GM23338 (cell line): ENCODE measurements around the gene AVPR2. TPM values are rescaled to one million over a fixed set of nuclear protein-coding genes. Genes with fewer than 3 reads are reported as not detected.

ENCODE experiments used
- ATAC-seq: fragments of 200-7000 bp; cut with Tn5 transposase; 3 replicates; pipeline ENCODE4 v1.9.1; 2020
- DNase-seq: peaks from one replicate; pipeline ENCODE4 v3.0.0-alpha.2; 2015; ENCODE audit warnings: low spot score
- H2AFZ ChIP-seq: fragments of 200-600 bp; sonication (generic); 2 replicates; pipeline ENCODE4 v1.8.0; 2016; ENCODE audit warnings: antibody characterized with exemption, mild to moderate bottlenecking, moderate library complexity
- H3F3A ChIP-seq: fragments of 200-600 bp; sonication (generic); replicated peaks from 2 replicates; pipeline ENCODE4 v1.8.0; 2017; ENCODE audit warnings: antibody characterized with exemption, mixed run types, low read depth
- H3K27ac ChIP-seq: fragments of 200-600 bp; sonication (generic); 2 replicates; pipeline ENCODE4 v1.6.1; 2016; ENCODE audit warnings: low read depth
- H3K27me3 ChIP-seq: fragments of 200-600 bp; sonication (generic); 2 replicates; pipeline ENCODE4 v1.8.0; 2016; ENCODE audit warnings: mild to moderate bottlenecking, mixed run types, moderate library complexity; ENCODE audit not compliant: insufficient read depth
- H3K36me3 ChIP-seq: fragments of 200-600 bp; sonication (generic); 2 replicates; pipeline ENCODE4 v1.8.0; 2016; ENCODE audit warnings: mild to moderate bottlenecking; ENCODE audit not compliant: insufficient read depth
- H3K4me1 ChIP-seq: fragments of 200-600 bp; sonication (generic); 2 replicates; pipeline ENCODE4 v1.8.0; 2016; ENCODE audit warnings: mild to moderate bottlenecking, moderate library complexity; ENCODE audit not compliant: insufficient read depth
- H3K4me2 ChIP-seq: fragments of 200-600 bp; sonication (generic); 2 replicates; pipeline ENCODE4 v1.7.1; 2017; ENCODE audit warnings: mixed run types
- H3K4me3 ChIP-seq: fragments of 200-600 bp; sonication (generic); 2 replicates; pipeline ENCODE4 v1.6.1; 2016; ENCODE audit warnings: mixed run types
- H3K79me2 ChIP-seq: fragments of 200-600 bp; sonication (generic); replicated peaks from 2 replicates; pipeline ENCODE4 v1.8.0; 2017; ENCODE audit warnings: mild to moderate bottlenecking; ENCODE audit not compliant: insufficient read depth
- H3K9me2 ChIP-seq: fragments of 200-600 bp; sonication (generic); 2 replicates; pipeline ENCODE4 v1.8.0; 2017; ENCODE audit not compliant: insufficient read depth
- H4K20me1 ChIP-seq: fragments of 200-600 bp; sonication (generic); replicated peaks from 2 replicates; pipeline ENCODE4 v1.8.0; 2017; ENCODE audit warnings: mild to moderate bottlenecking; ENCODE audit not compliant: insufficient read depth
- H3K27ac Mint-ChIP-seq: 2 replicates; pipeline ENCODE4 v1.8.0; 2020; ENCODE audit warnings: inconsistent platforms, mild to moderate bottlenecking, moderate library complexity, mixed read lengths
- H3K27me3 Mint-ChIP-seq: 3 replicates; pipeline ENCODE4 v1.8.0; 2022; ENCODE audit warnings: low read depth, mild to moderate bottlenecking, moderate library complexity, mixed read lengths, inconsistent platforms; ENCODE audit not compliant: insufficient read depth, poor library complexity
- H3K36me3 Mint-ChIP-seq: 3 replicates; pipeline ENCODE4 v1.8.0; 2021; ENCODE audit warnings: low read depth, mild to moderate bottlenecking, inconsistent platforms, moderate library complexity, mixed read lengths
- H3K4me1 Mint-ChIP-seq: 3 replicates; pipeline ENCODE4 v1.8.0; 2020; ENCODE audit warnings: mild to moderate bottlenecking, inconsistent platforms, mixed read lengths
- H3K4me3 Mint-ChIP-seq: 3 replicates; pipeline ENCODE4 v1.8.0; 2021; ENCODE audit warnings: moderate library complexity, mild to moderate bottlenecking, inconsistent platforms, mixed read lengths
- H3K9me3 Mint-ChIP-seq: 3 replicates; pipeline ENCODE4 v1.8.0; 2020; ENCODE audit warnings: moderate library complexity, mild to moderate bottlenecking, inconsistent platforms, mixed read lengths
- CREB1 ChIP-seq: fragments of 250-450 bp; sonication (Bioruptor Pico); IDR thresholded peaks from 2 replicates; pipeline ENCODE4 v1.5.0; 2020; ENCODE audit warnings: low read depth, mild to moderate bottlenecking, moderate library complexity
- EZH2 ChIP-seq: fragments of 200-600 bp; sonication (generic); IDR thresholded peaks from one replicate; pipeline ENCODE4 v1.8.0; 2017; ENCODE audit warnings: antibody characterized with exemption, mild to moderate bottlenecking, low read depth; ENCODE audit not compliant: unreplicated experiment
- EZH2phosphoT487 ChIP-seq: fragments of 200-600 bp; sonication (generic); IDR thresholded peaks from one replicate; pipeline ENCODE4 v1.8.1; 2018; ENCODE audit warnings: antibody characterized with exemption; ENCODE audit not compliant: unreplicated experiment
- JUNB ChIP-seq: IDR thresholded peaks from one replicate; pipeline ENCODE4 v1.6.1; 2016; ENCODE audit warnings: antibody characterized with exemption; ENCODE audit not compliant: unreplicated experiment
- NANOG ChIP-seq: IDR thresholded peaks from 2 replicates; pipeline ENCODE4 v1.6.1; 2016; ENCODE audit warnings: antibody characterized with exemption, borderline replicate concordance
- POLR2AphosphoS5 ChIP-seq: IDR thresholded peaks from 2 replicates; pipeline ENCODE4 v1.6.1; 2016; ENCODE audit warnings: antibody characterized with exemption, low read depth
- STAT1 ChIP-seq: IDR thresholded peaks from one replicate; pipeline ENCODE4 v1.6.1; 2016; ENCODE audit warnings: antibody characterized with exemption; ENCODE audit not compliant: unreplicated experiment
- ZNF114 ChIP-seq: fragments of 250-450 bp; sonication (Bioruptor Pico); IDR thresholded peaks from 2 replicates; pipeline ENCODE4 v1.5.0; 2020; ENCODE audit warnings: mild to moderate bottlenecking, moderate library complexity
- ZNF331 ChIP-seq: fragments of 250-450 bp; sonication (Bioruptor Pico); IDR thresholded peaks from 2 replicates; pipeline ENCODE4 v1.5.0; 2020; ENCODE audit warnings: low read depth, mild to moderate bottlenecking, moderate library complexity
- polyA plus RNA-seq: library from polyadenylated mRNA; unstranded; fragments of >200 nt; fragmentation: Nextera tagmentation; extraction: Ambion mirVana; gene quantifications from 2 replicates; pipeline ENCODE4 v1.2.1, GENCODE V29; 2016
- total RNA-seq: library from RNA; depleted of rRNA; stranded (reverse); fragments of >200 nt; shearing (Covaris generic); gene quantifications from 2 replicates; pipeline ENCODE4 v1.2.3, GENCODE V29; 2014
- TF ChIP-seq, protein P1 (sequence below): fragments of 250-450 bp; sonication (Bioruptor Pico); IDR thresholded peaks from 2 replicates; pipeline ENCODE4 v1.5.0; 2020; ENCODE audit warnings: mild to moderate bottlenecking, moderate library complexity
- TF ChIP-seq, protein P2 (sequence below), 2 experiments: fragments of 200-600 bp in 1 of 2; sonication (generic) in 1 of 2; conservative IDR thresholded peaks; 2 replicates each; pipeline versions ENCODE4 v1.5.1 to v1.6.1; 2016 to 2017; ENCODE audit warnings: antibody characterized with exemption in 2 of 2, low read depth in 2 of 2, mild to moderate bottlenecking in 2 of 2, moderate library complexity in 1 of 2
- TF ChIP-seq, protein P3 (sequence below): IDR thresholded peaks from one replicate; pipeline ENCODE4 v1.6.1; 2018; ENCODE audit warnings: antibody characterized with exemption; ENCODE audit not compliant: unreplicated experiment
- TF ChIP-seq, protein P4 (sequence below): IDR thresholded peaks from 2 replicates; pipeline ENCODE4 v1.6.1; 2016; ENCODE audit warnings: antibody characterized with exemption

The AVPR2 gene
- total and polyA plus RNA-seq, 2 experiments from 2014 or later: not detected

DNA sequence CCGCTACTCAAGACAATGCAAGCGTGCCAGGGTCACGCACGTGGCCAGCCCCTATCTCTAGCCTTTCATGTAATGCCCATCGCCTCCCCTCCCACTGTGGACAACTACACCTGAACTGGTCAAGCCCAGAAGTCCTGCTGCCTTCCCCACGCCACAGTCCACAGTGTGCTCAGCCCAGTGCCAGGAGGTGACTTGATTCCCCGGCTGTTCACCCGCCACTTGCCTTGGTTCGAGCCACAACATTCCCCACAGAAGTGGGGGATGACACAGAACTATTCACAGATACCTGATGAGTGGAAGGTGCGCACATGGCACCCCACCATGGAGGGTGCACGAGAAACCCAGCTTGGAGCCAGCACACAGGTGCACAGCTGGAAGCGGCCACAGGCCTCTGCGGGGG is 14.8 kb downstream of the AVPR2 start:
- Histone ChIP-seq H3K27ac (no peak overlapping the region), H3F3A (no peaks in the 10 kb centered on the region), H3K36me3 (no peaks in the 10 kb centered on the region), H3K27me3 (no peaks in the 10 kb centered on the region), H3K4me1 (no peaks in the 10 kb centered on the region; the same call in 1 of the 2 replicates), H3K79me2 (no peaks in the 10 kb centered on the region), H3K4me3 (no peak overlapping the region), H4K20me1 (no peaks in the 10 kb centered on the region), H2AFZ (no peak overlapping the region), H3K4me2 (no peak overlapping the region), H3K9me2 (no peaks in the 10 kb centered on the region)
- no peak overlapping the region for H3K4me3 Mint-ChIP-seq
- peaks cover 25% of the 10 kb centered on the region for H3K36me3 Mint-ChIP-seq
- no peak overlapping the region for H3K27ac Mint-ChIP-seq
- ATAC-seq (no peak), DNase-seq (no peak)
- TF ChIP-seq ZNF114 (CRISPR knock-in tag) (no peak), POLR2AphosphoS5 (no peak), EZH2 (no peak), EZH2phosphoT487 (no peak), JUNB (no peak), STAT1 (no peak), ZNF331 (no peak), NANOG (no peak), CREB1 (no peak)
- TF ChIP-seq, protein P1, sequence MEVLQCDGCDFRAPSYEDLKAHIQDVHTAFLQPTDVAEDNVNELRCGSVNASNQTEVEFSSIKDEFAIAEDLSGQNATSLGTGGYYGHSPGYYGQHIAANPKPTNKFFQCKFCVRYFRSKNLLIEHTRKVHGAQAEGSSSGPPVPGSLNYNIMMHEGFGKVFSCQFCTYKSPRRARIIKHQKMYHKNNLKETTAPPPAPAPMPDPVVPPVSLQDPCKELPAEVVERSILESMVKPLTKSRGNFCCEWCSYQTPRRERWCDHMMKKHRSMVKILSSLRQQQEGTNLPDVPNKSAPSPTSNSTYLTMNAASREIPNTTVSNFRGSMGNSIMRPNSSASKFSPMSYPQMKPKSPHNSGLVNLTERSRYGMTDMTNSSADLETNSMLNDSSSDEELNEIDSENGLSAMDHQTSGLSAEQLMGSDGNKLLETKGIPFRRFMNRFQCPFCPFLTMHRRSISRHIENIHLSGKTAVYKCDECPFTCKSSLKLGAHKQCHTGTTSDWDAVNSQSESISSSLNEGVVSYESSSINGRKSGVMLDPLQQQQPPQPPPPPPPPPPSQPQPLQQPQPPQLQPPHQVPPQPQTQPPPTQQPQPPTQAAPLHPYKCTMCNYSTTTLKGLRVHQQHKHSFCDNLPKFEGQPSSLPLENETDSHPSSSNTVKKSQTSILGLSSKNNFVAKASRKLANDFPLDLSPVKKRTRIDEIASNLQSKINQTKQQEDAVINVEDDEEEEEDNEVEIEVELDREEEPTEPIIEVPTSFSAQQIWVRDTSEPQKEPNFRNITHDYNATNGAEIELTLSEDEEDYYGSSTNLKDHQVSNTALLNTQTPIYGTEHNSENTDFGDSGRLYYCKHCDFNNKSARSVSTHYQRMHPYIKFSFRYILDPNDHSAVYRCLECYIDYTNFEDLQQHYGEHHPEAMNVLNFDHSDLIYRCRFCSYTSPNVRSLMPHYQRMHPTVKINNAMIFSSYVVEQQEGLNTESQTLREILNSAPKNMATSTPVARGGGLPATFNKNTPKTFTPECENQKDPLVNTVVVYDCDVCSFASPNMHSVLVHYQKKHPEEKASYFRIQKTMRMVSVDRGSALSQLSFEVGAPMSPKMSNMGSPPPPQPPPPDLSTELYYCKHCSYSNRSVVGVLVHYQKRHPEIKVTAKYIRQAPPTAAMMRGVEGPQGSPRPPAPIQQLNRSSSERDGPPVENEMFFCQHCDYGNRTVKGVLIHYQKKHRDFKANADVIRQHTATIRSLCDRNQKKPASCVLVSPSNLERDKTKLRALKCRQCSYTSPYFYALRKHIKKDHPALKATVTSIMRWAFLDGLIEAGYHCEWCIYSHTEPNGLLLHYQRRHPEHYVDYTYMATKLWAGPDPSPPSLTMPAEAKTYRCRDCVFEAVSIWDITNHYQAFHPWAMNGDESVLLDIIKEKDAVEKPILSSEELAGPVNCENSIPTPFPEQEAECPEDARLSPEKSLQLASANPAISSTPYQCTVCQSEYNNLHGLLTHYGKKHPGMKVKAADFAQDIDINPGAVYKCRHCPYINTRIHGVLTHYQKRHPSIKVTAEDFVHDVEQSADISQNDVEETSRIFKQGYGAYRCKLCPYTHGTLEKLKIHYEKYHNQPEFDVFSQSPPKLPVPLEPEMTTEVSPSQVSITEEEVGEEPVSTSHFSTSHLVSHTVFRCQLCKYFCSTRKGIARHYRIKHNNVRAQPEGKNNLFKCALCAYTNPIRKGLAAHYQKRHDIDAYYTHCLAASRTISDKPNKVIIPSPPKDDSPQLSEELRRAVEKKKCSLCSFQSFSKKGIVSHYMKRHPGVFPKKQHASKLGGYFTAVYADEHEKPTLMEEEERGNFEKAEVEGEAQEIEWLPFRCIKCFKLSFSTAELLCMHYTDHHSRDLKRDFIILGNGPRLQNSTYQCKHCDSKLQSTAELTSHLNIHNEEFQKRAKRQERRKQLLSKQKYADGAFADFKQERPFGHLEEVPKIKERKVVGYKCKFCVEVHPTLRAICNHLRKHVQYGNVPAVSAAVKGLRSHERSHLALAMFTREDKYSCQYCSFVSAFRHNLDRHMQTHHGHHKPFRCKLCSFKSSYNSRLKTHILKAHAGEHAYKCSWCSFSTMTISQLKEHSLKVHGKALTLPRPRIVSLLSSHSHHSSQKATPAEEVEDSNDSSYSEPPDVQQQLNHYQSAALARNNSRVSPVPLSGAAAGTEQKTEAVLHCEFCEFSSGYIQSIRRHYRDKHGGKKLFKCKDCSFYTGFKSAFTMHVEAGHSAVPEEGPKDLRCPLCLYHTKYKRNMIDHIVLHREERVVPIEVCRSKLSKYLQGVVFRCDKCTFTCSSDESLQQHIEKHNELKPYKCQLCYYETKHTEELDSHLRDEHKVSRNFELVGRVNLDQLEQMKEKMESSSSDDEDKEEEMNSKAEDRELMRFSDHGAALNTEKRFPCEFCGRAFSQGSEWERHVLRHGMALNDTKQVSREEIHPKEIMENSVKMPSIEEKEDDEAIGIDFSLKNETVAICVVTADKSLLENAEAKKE (CRISPR knock-in tag): no peak
- TF ChIP-seq, protein P2, sequence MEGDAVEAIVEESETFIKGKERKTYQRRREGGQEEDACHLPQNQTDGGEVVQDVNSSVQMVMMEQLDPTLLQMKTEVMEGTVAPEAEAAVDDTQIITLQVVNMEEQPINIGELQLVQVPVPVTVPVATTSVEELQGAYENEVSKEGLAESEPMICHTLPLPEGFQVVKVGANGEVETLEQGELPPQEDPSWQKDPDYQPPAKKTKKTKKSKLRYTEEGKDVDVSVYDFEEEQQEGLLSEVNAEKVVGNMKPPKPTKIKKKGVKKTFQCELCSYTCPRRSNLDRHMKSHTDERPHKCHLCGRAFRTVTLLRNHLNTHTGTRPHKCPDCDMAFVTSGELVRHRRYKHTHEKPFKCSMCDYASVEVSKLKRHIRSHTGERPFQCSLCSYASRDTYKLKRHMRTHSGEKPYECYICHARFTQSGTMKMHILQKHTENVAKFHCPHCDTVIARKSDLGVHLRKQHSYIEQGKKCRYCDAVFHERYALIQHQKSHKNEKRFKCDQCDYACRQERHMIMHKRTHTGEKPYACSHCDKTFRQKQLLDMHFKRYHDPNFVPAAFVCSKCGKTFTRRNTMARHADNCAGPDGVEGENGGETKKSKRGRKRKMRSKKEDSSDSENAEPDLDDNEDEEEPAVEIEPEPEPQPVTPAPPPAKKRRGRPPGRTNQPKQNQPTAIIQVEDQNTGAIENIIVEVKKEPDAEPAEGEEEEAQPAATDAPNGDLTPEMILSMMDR (conservative IDR thresholded peaks at IDR 0.05; ENCODE audit: low read depth in 2 of 2): no peak
- TF ChIP-seq, protein P3, sequence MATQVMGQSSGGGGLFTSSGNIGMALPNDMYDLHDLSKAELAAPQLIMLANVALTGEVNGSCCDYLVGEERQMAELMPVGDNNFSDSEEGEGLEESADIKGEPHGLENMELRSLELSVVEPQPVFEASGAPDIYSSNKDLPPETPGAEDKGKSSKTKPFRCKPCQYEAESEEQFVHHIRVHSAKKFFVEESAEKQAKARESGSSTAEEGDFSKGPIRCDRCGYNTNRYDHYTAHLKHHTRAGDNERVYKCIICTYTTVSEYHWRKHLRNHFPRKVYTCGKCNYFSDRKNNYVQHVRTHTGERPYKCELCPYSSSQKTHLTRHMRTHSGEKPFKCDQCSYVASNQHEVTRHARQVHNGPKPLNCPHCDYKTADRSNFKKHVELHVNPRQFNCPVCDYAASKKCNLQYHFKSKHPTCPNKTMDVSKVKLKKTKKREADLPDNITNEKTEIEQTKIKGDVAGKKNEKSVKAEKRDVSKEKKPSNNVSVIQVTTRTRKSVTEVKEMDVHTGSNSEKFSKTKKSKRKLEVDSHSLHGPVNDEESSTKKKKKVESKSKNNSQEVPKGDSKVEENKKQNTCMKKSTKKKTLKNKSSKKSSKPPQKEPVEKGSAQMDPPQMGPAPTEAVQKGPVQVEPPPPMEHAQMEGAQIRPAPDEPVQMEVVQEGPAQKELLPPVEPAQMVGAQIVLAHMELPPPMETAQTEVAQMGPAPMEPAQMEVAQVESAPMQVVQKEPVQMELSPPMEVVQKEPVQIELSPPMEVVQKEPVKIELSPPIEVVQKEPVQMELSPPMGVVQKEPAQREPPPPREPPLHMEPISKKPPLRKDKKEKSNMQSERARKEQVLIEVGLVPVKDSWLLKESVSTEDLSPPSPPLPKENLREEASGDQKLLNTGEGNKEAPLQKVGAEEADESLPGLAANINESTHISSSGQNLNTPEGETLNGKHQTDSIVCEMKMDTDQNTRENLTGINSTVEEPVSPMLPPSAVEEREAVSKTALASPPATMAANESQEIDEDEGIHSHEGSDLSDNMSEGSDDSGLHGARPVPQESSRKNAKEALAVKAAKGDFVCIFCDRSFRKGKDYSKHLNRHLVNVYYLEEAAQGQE: no peak
- TF ChIP-seq, protein P4, sequence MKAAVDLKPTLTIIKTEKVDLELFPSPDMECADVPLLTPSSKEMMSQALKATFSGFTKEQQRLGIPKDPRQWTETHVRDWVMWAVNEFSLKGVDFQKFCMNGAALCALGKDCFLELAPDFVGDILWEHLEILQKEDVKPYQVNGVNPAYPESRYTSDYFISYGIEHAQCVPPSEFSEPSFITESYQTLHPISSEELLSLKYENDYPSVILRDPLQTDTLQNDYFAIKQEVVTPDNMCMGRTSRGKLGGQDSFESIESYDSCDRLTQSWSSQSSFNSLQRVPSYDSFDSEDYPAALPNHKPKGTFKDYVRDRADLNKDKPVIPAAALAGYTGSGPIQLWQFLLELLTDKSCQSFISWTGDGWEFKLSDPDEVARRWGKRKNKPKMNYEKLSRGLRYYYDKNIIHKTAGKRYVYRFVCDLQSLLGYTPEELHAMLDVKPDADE: no peak
- peaks cover 12% of the 10 kb centered on the region; the same call in 2 of the 3 replicates for H3K4me1 Mint-ChIP-seq
- no peaks in the 10 kb centered on the region; the same call in 2 of the 3 replicates for H3K9me3 Mint-ChIP-seq
- H3K27me3 Mint-ChIP-seq: peaks cover 1% of the 10 kb centered on the region
